NCI-H1436 (cell line): ENCODE measurements around the gene GALNT2.

Experiments
- DNase-seq: peaks from one replicate; lab custom pipeline; 2025; lab: John Stamatoyannopoulos, UW

The GALNT2 gene

GRCh38 chr1:230072296-230072695, 5.3 kb downstream of the GALNT2 start:
- no peak for DNase-seq

GRCh38 chr1:230072866-230073265, 5.8 kb downstream of the GALNT2 start:
- DNase-seq: no peak

DNA sequence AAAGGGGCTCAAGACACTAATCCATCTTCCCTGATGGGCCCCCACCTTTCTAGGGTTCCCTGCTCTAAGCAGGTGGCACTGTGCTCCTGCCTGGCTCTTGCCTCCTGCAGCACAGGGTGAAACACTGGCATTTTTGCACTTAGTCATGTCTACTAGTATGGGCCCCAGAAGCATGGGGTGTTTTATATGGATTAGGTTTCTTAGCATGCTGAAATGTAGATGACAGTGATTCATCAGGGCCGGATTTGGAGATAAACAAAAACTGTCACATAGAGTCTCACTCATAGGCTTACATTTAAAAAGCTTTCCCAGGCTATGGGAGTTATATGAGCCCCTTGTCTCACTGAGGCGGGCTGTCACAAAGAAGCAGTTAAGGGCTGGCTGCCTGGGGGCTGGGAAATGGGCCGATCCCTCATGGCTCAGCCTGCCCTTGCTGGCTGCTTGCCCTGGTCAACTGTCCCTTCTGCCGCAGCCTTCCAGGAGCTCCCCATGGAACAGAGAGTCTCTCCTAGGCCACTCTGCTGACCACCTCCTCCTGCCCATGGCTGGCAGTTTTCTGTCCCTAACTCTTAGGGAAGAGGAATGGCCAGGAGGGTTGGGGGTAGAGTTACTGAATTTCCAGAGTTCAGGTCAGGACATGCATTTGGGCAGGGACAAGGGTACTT, 6.5 kb downstream of the GALNT2 start:
- DNase-seq: no peak

- DNase-seq: no peak
These were observed 7.2 kb downstream of the GALNT2 start for GRCh38 chr1:230074270-230074669.

- no peak for DNase-seq
These were observed 7.7 kb downstream of the GALNT2 start for GRCh38 chr1:230074762-230075161.

- no peak for DNase-seq
These were observed 9.1 kb downstream of the GALNT2 start for GRCh38 chr1:230076121-230076520.

DNA sequence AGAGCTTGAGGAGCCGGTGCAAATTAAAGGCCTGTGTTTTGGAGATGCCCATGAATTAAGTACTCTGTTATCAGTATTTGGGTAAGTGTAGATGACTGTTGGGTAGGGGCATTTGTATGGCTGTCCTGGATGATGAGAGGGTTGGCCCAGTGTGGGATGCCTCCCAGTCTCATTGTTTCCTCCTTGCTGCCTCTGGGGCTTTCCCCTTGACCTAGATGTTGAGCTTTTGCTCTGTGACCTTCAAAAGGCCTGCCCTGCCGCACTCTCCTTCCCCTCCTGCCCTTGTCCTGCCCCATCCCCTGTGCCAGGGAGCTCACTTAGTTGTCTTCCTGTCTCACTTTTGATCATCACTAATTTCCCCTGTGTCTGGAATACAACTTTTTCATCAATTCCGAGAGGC, 10.0 kb downstream of the GALNT2 start:
- no peak for DNase-seq

- DNase-seq: no peak
These were observed 10.6 kb downstream of the GALNT2 start for GRCh38 chr1:230077436-230078213.

DNA sequence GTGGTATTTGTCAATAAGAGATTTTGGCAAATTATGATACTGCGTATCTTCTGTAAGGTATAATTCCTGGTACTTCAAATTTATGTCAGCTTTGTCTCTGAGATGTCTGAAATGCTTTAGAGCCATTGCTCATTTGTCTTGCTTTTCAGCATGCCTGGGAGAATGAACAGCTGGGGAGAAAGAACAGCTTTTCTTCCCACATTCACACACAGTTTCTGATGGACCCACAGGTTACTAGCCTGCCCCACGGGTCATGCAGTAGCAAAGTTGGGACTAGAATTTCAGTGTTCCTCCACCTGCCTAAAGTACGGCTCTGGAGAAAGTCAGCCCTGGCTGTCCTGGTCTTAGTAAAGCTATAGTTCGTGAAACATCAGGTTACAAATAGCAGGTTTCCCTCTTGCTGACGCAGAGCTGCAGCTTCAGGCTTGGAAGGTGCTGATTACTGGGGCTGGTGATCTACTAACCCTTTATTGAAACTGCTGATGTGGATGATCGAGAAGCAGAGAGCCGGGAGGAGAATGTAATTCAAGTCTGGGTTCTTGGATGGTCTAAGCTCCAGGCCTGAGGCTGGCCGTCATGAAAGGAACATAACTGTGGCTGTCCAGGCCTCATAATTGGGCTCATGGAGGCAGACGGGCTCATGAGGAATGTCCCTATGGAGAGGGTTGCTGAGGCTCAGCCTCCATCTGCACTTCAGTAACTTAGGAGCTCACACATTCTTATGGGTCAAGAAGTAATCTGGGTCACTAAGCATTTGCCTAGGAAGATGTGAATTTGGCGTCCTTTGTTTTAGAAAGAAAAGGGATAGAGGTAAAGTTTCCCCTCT, 12.4 kb downstream of the GALNT2 start:
- DNase-seq: no peak

DNA sequence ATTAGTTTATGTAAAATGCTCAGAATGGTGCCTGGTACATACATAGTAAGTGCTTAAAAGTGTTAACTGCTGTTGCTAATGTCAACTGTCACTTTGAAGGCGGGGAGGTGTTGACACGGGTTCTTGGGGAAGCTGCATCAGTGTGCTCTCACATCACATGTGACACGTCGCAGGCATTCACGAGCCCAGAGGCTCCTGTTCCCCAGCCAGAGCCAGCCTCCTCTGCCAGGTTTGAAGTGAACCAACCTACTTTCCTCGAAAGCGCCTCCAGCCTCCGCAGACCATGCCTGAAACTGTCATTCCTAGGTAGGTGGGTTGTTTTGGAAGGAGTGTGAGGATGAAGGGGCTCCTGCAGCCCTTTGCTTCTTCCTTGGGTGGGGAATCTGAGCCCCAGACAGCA, 13.8 kb downstream of the GALNT2 start:
- DNase-seq: no peak

DNA sequence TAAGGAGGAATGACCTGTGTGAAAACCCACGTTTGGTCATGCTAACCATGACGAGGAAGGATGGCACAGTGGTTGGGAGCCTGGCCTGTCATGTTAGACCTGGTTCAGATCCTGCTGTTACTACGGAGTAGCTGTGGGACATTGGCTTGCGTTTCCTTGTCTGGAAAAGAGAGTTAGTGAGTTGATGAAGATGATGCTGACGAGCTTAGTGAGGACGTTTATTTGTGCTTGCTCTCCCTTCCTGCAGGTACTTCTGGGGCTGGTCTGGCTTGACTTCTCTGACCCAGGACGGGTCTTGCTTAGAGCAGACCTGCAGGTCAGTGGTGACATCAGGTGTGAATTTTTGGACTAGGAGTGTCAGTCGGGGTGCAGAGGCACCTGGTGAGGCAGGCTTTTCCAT, 14.7 kb downstream of the GALNT2 start:
- DNase-seq: no peak

DNA sequence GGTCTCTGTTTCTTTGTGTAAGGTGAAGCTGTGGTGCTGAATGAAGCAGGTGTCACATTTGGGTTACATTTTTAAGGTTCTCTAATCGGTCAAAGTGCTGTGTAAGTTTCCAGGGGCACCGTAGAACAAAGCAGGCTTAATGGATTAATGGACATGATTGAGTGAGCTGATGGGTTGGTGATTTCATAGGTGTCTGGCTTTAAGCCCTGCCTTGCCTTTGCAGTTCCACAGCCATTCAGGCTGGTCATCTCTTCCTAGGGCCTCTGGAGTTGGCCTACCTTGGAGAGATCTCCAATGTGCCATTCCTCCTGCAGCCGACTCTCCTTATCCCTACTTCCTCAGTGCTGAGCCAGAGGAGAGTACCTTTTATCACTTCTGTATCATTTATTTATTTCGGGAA, 15.2 kb downstream of the GALNT2 start:
- no peak for DNase-seq

DNA sequence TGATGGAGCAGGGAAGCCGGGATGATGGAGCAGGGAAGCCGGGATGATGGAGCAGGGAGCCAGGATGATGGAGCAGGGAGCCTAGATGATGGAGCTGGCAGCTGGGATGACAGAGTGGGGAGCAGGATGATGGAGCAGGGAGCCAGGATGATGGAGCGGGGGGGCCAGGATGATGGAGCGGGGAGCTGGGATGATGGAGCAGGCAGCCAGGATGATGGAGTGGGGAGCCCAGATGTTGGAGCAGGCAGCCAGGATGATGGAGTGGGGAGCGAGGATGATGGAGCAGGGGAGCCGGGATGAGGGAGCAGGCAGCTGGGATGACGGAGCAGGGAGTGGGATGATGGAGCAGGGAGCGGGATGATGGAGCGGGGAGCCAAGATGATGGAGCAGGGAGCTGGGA, 16.0 kb downstream of the GALNT2 start:
- no peak for DNase-seq

DNA sequence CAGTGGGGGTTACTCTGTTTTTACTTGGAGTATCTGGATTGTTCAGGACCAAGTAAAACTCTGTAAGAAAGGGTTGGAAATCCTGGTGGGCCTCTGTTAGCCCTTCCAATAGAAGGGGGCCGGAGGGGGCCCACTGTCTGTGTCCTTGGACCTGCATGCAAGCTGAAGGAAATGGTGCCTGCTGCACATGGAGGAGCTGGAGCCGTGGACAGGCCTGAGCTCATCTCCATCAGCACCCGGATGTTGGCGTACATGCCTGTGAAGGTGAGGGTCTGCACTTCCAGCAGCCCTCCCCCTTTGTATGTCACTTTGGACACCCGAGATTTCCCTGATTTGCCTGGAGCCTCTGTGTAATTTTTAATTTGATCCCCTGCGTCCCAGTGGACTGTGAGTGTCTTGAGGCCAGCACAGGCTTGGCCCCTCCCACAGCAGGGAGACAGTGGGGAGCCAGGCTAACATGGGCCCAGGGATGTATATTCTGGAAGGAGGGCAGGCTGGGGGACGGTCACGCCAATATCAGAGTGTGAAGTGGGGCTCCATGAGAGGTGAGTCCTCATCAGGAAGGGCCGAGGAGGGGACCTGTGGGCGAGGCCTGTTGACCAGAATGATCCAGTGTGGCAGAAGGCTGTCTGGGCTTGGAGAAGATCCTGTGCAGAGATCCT, 16.8 kb downstream of the GALNT2 start:
- DNase-seq: no peak

GRCh38 chr1:230084408-230085177, 17.6 kb downstream of the GALNT2 start:
- DNase-seq: no peak

- no peak for DNase-seq
These were observed 18.1 kb downstream of the GALNT2 start for GRCh38 chr1:230085178-230085515.

DNA sequence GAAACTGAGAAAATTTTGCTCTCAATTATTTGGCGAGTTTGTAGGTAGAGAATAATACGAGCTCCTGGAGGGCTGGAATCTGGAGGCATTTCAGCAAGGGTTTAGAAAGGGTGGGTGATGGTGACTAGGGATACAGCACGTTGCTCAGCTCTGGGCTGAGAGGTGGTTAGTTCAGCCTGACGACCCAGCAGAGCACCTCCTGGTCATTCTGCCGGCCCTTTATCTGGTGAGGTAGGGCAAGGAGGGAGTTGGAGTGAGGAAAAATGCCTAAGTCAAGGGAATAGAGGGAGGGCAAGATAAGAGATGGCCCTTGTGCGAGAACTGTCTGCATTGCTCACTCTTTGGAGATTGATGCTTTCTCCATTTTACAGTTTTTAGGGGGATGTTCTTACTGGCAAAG, 19.1 kb downstream of the GALNT2 start:
- DNase-seq: no peak

GRCh38 chr1:230087028-230087716, 20.1 kb downstream of the GALNT2 start:
- no peak for DNase-seq

DNA sequence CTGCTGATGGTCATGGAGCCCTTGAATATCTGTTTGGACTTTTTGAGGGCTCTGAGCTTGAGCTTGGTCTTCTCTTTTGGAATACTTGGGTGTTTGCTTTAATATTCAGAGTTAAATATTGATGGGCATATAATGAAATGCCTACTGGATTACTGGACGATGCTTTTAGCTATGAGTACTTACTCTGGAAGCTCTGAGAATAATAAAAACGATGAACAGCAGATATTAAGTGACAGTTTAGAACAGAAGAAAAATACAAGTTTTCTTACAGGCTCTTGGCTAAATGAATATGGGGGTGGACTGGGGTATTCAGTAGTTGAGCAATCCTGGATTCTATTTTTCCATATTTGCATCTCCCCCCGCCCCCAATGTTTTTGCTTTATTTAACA, 20.7 kb downstream of the GALNT2 start:
- DNase-seq: no peak

DNA sequence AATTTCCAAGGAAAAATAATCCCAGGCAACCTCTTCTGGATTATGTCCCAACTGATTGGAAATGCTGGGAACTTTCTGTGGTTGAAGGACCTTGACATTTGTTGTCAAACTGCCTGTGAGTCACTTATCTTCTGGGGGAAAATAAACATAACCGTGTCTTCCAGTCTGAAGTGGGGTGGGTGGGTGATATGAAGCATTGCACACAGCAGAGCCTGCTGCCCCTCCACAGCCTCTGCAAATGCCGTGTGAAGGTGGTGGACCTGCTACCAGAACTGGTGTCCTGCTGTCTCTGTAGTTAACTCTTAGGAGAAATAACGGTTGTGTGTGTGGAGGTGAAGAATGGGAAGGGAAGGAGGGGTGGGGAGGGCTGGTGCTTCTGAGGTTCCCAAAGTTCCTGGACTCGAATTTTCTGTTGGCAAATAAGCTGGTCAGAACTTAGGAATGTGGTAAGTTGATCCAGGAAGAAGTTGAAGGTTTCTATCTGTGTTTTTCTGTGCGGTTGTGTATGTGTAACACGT, 23.2 kb downstream of the GALNT2 start:
- DNase-seq: no peak
